ENCODE measurements around the gene CLSTN2.
A peak's percentile ranks its signal among the peaks of the same experiment; 100 is the strongest.

The CLSTN2 gene

GRCh38 chr3:140265302-140265701 lies 330.3 kb downstream of the CLSTN2 start:
- no peaks in the 10 kb centered on the region for H3K9me3 ChIP-seq
- H3K27me3 ChIP-seq (ENCODE audit: low read depth), result no peaks in the 10 kb centered on the region
- no peak overlapping the region for H3K4me3 ChIP-seq
- DNase-seq (ENCODE audit: low spot score in 2 of 2), result no peak
- in situ Hi-C loops (cut with MboI; ENCODE audit: low sequenced_read_pairs), result no loop called here
- no peaks in the 10 kb centered on the region for H3K36me3 ChIP-seq (replicated peaks)
- H3K4me1 ChIP-seq, result no peaks in the 10 kb centered on the region

DNA sequence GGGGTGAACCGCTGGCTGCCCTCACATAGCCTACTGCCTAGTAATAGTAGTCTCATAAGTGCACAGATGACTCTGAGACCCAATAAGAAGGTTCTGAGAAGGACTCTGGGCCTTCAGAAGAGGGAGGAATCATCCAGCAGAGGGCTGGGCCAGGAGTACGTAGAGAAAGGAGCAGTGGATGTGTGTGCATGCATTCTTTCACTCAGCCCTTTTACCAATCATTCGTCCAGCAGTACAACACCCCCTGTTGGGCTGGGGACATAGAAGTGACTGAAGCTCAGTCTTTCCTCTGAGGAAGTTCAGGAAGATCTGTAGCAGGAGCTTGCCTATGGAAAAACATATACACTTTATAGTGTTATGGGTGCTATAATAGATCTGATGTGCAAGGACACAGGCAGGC lies 333.1 kb downstream of the CLSTN2 start:
- no peak for DNase-seq (ENCODE audit: low spot score in 2 of 2)
- Histone ChIP-seq H3K36me3 (replicated peaks) (no peaks in the 10 kb centered on the region), H3K4me3 (no peak overlapping the region), H3K9me3 (no peaks in the 10 kb centered on the region), H3K4me1 (no peaks in the 10 kb centered on the region), H3K27me3 (ENCODE audit: low read depth) (no peaks in the 10 kb centered on the region)
- in situ Hi-C loops (cut with MboI; ENCODE audit: low sequenced_read_pairs), result no loop called here

DNA sequence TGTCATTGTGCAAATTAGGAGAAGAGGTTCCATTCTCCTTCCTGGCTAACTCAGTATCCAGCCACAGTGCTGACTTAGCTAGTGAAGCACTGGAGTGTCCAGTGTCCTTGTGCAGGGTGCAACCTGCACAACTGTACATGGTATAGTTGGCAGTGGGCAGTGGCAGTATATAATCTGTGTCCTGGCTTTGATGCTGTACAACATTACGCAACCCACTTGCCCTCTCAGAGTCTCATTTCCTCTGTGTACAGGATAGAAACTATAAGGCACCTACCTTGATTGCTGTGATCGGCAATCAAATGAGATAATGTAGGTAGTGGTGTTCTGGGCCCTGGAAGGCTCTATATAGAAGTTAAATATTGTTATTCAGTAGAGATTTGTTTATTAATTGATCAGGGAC lies 333.6 kb downstream of the CLSTN2 start:
- H3K9me3 ChIP-seq, result no peaks in the 10 kb centered on the region
- H3K27me3 ChIP-seq (ENCODE audit: low read depth), result no peaks in the 10 kb centered on the region
- no peaks in the 10 kb centered on the region for H3K36me3 ChIP-seq (replicated peaks)
- H3K4me1 ChIP-seq, result no peaks in the 10 kb centered on the region
- in situ Hi-C loops (cut with MboI; ENCODE audit: low sequenced_read_pairs), result no loop called here
- H3K4me3 ChIP-seq, result no peak overlapping the region
- no peak for DNase-seq (ENCODE audit: low spot score in 2 of 2)

GRCh38 chr3:140270329-140270728 lies 335.3 kb downstream of the CLSTN2 start:
- H3K4me1 ChIP-seq, result no peaks in the 10 kb centered on the region
- in situ Hi-C loops (cut with MboI; ENCODE audit: low sequenced_read_pairs), result no loop called here
- no peaks in the 10 kb centered on the region for H3K9me3 ChIP-seq
- H3K4me3 ChIP-seq, result no peak overlapping the region
- DNase-seq (ENCODE audit: low spot score in 2 of 2), result no peak
- H3K27me3 ChIP-seq (ENCODE audit: low read depth), result no peaks in the 10 kb centered on the region
- H3K36me3 ChIP-seq (replicated peaks), result no peaks in the 10 kb centered on the region

DNA sequence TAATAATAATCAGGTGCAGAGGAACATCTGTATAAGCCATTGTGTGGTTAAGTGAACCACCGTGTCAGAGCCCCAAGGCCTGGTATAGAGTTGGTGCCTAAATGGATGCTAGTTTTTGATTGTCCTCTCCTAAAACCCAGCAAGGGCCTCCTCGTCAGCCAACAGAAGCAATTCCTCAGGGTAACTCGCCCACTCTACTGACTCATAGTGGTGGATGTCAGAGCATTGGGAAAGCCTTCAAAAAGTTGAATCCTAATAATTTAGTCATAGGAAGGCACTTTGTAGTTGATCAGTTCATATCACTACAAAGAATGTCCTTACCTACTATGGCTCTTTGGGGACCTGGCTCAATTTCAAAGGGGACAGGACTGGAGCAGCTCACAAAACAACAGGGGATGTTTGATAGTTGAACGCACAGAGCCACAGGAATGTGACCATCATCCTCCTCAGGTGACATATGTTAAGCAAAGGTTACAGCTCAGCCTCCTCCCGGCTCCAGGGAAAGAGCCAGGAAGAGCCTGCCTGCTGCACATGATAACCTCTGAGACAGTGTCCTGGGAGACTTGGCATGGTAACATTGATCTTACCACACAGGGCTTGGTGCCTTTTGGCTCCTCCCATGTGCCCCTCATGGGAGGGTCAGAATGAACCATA lies 338.7 kb downstream of the CLSTN2 start:
- Histone ChIP-seq H3K4me3 (no peak overlapping the region), H3K4me1 (no peaks in the 10 kb centered on the region), H3K9me3 (no peaks in the 10 kb centered on the region), H3K27me3 (ENCODE audit: low read depth) (no peaks in the 10 kb centered on the region), H3K36me3 (replicated peaks) (no peaks in the 10 kb centered on the region)
- no peak for DNase-seq (ENCODE audit: low spot score in 2 of 2)
- in situ Hi-C loops (cut with MboI; ENCODE audit: low sequenced_read_pairs), result no loop called here

DNA sequence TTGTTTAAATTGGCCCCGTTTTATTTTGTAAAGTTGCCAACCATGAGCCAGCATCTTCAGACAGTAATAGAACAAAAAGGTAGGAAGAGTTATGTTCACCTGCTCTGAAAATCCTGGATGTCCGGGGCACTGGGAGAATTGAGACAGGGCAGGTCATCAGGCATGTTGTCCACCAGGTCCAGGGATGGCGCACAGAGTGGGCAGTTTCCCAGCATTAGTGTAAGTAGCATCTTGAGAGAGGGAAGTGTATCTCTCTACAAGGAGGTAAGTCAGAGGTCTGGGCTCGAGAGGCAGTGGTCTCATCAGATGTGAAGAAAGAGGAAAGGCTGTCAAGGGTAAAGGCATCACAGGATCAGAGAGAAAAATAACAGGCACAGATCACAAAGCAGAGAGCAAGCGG lies 339.4 kb downstream of the CLSTN2 start:
- Histone ChIP-seq H3K27me3 (ENCODE audit: low read depth) (no peaks in the 10 kb centered on the region), H3K36me3 (replicated peaks) (no peaks in the 10 kb centered on the region), H3K4me1 (no peaks in the 10 kb centered on the region), H3K4me3 (no peak overlapping the region), H3K9me3 (no peaks in the 10 kb centered on the region)
- in situ Hi-C loops (cut with MboI; ENCODE audit: low sequenced_read_pairs), result no loop called here
- DNase-seq (ENCODE audit: low spot score in 2 of 2), result no peak

DNA sequence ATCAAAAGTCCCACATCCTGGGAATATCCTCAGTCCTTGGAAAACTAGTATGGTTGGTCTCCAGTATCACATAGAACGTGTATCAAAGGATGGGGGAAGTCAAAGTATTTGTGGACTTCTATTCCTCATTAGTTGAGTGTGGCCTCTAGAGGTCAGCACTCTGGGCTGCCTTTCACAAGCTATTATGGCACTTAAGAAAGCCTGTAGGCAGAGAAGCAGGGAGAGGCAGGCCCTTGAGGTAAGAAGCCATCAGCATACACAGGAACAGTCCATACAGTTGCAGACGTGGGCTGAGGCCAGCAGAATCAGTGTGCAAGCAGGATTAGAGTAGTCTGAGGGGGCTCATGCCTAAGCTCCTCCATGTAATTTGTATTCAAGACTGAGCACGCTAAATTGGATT lies 341.7 kb downstream of the CLSTN2 start:
- in situ Hi-C loops (cut with MboI; ENCODE audit: low sequenced_read_pairs), result no loop called here
- Histone ChIP-seq H3K36me3 (replicated peaks) (no peaks in the 10 kb centered on the region), H3K4me1 (no peaks in the 10 kb centered on the region), H3K4me3 (no peak overlapping the region), H3K9me3 (no peaks in the 10 kb centered on the region), H3K27me3 (ENCODE audit: low read depth) (no peaks in the 10 kb centered on the region; the same call in 1 of the 2 replicates)
- DNase-seq (ENCODE audit: low spot score in 2 of 2), result peak; percentile 36 to 46

DNA sequence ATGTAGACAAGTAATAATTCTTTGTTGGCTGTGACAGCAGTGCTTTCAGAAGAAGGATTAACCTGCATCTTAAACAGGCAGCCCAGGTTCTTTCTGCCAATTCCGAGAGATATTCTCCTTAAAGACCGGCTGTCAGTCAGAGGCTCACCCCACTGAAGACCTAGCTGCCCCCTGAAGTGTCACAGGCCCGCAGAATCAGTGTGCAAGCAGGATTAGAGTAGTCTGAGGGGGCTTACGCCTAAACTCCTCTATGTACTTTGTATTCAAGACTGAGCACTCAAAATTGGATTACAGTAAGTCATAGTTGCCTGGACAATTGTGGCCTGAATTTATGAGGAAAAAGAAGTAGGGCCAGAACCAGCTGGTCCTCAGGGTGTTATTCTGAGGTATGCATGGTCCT lies 342.9 kb downstream of the CLSTN2 start:
- in situ Hi-C loops (cut with MboI; ENCODE audit: low sequenced_read_pairs), result no loop called here
- H3K4me3 ChIP-seq, result no peak overlapping the region
- H3K27me3 ChIP-seq (ENCODE audit: low read depth), result peaks cover 2% of the 10 kb centered on the region
- peak; percentile 3 to 9 for DNase-seq (ENCODE audit: low spot score in 2 of 2)
- H3K4me1 ChIP-seq, result no peaks in the 10 kb centered on the region
- H3K36me3 ChIP-seq (replicated peaks), result no peaks in the 10 kb centered on the region
- H3K9me3 ChIP-seq, result no peaks in the 10 kb centered on the region

DNA sequence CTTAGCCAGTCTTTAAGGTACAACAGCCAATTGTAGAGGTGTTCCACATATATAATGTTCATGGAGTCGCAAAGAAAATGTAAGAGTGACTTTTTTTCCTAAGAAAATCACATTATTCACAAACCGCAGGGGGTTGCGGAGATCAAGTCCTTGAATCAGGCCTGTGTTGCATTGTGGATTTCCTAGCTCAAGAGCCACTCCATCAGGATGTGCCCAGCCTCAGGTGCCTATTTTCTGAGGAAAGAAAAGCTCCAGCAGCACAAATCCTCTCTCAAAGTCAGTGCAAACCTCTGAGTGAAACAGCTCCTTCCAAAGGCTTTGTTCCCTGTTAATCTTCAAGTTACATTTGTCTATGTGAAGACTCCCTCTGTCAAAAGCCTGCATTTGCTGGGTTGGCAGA lies 349.4 kb downstream of the CLSTN2 start:
- Histone ChIP-seq H3K36me3 (replicated peaks) (no peaks in the 10 kb centered on the region), H3K4me1 (no peaks in the 10 kb centered on the region), H3K4me3 (no peak overlapping the region), H3K27me3 (ENCODE audit: low read depth) (peaks cover 5% of the 10 kb centered on the region), H3K9me3 (no peaks in the 10 kb centered on the region)
- DNase-seq (ENCODE audit: low spot score in 2 of 2), result no peak
- in situ Hi-C loops (cut with MboI; ENCODE audit: low sequenced_read_pairs), result no loop called here

DNA sequence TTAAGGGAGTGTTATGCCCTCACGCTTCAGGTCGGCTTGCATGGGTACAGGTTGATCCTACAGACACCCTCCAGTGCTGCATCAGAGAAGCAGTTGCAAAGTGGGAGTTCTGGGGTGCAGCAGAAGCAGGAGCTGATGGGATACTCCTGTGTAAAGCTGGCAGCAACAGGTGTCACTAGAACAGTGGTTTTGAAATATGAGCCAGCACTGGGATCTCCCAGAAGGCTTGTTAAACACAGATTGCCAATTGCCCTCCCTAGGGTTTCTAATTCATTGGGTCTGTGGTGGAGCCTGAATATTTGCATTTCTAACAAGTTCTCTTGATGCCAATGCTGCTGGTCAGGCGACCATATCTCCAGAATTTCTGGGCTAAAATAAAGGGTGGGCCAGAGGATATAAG lies 350.4 kb downstream of the CLSTN2 start:
- peaks cover 5% of the 10 kb centered on the region for H3K27me3 ChIP-seq (ENCODE audit: low read depth)
- in situ Hi-C loops (cut with MboI; ENCODE audit: low sequenced_read_pairs), result no loop called here
- DNase-seq (ENCODE audit: low spot score in 2 of 2), result no peak
- no peaks in the 10 kb centered on the region for H3K36me3 ChIP-seq (replicated peaks)
- no peaks in the 10 kb centered on the region for H3K4me1 ChIP-seq
- H3K4me3 ChIP-seq, result no peak overlapping the region
- H3K9me3 ChIP-seq, result no peaks in the 10 kb centered on the region

- DNase-seq (ENCODE audit: low spot score in 2 of 2), result no peak
- Histone ChIP-seq H3K4me3 (no peak overlapping the region), H3K27me3 (ENCODE audit: low read depth) (0 out of 2 replicates have a peak, but pooled peaks cover 2% of the 10 kb centered on the region), H3K36me3 (replicated peaks) (no peaks in the 10 kb centered on the region), H3K4me1 (no peaks in the 10 kb centered on the region), H3K9me3 (no peaks in the 10 kb centered on the region)
- in situ Hi-C loops (cut with MboI; ENCODE audit: low sequenced_read_pairs), result no loop called here
These were observed 353.6 kb downstream of the CLSTN2 start for GRCh38 chr3:140288595-140288994.

GRCh38 chr3:140290105-140290504 lies 355.1 kb downstream of the CLSTN2 start:
- no peaks in the 10 kb centered on the region for H3K4me1 ChIP-seq
- H3K9me3 ChIP-seq, result no peaks in the 10 kb centered on the region
- in situ Hi-C loops (cut with MboI; ENCODE audit: low sequenced_read_pairs), result no loop called here
- no peak overlapping the region for H3K4me3 ChIP-seq
- H3K36me3 ChIP-seq (replicated peaks), result no peaks in the 10 kb centered on the region
- H3K27me3 ChIP-seq (ENCODE audit: low read depth), result 0 out of 2 replicates have a peak, but pooled peaks cover 2% of the 10 kb centered on the region
- no peak for DNase-seq (ENCODE audit: low spot score in 2 of 2)

DNA sequence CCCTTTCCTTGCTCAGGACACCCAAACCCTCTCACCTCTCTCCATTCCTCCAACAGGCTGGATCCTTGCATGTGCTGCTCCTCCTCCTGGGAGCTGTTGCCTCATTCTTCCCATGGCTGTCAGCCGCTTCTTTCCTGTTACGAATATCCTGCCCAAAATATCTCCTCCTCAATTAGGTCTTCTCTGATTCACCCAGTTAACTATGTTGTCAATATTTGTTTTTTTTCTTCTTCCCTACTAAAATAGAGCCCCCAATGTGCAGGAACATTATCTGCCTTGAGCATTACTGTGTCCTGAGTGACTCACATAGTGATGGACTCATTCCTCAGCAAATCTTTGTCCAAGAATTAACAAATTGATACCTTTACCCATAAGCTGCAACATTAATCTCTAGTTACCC lies 357.2 kb downstream of the CLSTN2 start:
- H3K36me3 ChIP-seq (replicated peaks), result no peaks in the 10 kb centered on the region
- no peaks in the 10 kb centered on the region for H3K9me3 ChIP-seq
- in situ Hi-C loops (cut with MboI; ENCODE audit: low sequenced_read_pairs), result no loop called here
- no peak for DNase-seq (ENCODE audit: low spot score in 2 of 2)
- H3K4me1 ChIP-seq, result no peaks in the 10 kb centered on the region
- 0 out of 2 replicates have a peak, but pooled peaks cover under 1% of the 10 kb centered on the region for H3K27me3 ChIP-seq (ENCODE audit: low read depth)
- no peak overlapping the region for H3K4me3 ChIP-seq

- Histone ChIP-seq H3K27me3 (ENCODE audit: low read depth) (no peaks in the 10 kb centered on the region), H3K4me3 (no peak overlapping the region), H3K36me3 (replicated peaks) (no peaks in the 10 kb centered on the region), H3K4me1 (no peaks in the 10 kb centered on the region), H3K9me3 (no peaks in the 10 kb centered on the region)
- in situ Hi-C loops (cut with MboI; ENCODE audit: low sequenced_read_pairs), result no loop called here
- DNase-seq (ENCODE audit: low spot score in 2 of 2), result no peak
These were observed 357.7 kb downstream of the CLSTN2 start for GRCh38 chr3:140292684-140293083.

- Histone ChIP-seq H3K9me3 (no peaks in the 10 kb centered on the region), H3K27me3 (ENCODE audit: low read depth) (no peaks in the 10 kb centered on the region), H3K36me3 (replicated peaks) (no peaks in the 10 kb centered on the region), H3K4me3 (no peak overlapping the region), H3K4me1 (no peaks in the 10 kb centered on the region)
- no peak for DNase-seq (ENCODE audit: low spot score in 2 of 2)
- in situ Hi-C loops (cut with MboI; ENCODE audit: low sequenced_read_pairs), result no loop called here
These were observed 359.1 kb downstream of the CLSTN2 start for GRCh38 chr3:140294058-140294457.
